Fibroblast of mammary gland (primary cell): ENCODE data around the gene CAMK2D.

Experiments used
- DNase-seq: peaks from one replicate; pipeline ENCODE4 v3.0.0-alpha.2; 2010; ENCODE audit warnings: low read depth
- H3K4me3 ChIP-seq: 2 replicates; pipeline ENCODE4 v1.5.1; 2011; ENCODE audit warnings: low read depth, mild to moderate bottlenecking, low read length, moderate library complexity; ENCODE audit not compliant: control insufficient read depth
- TF ChIP-seq, protein P1 (sequence below): conservative IDR thresholded peaks from 2 replicates; pipeline ENCODE4 v1.5.1; 2011; ENCODE audit warnings: low read depth, low read length, inconsistent platforms; ENCODE audit not compliant: control insufficient read depth, insufficient read depth

CAMK2D gene

GRCh38 chr4:113747949-113748348 lies 13.6 kb downstream of the CAMK2D start:
- TF ChIP-seq, protein P1, sequence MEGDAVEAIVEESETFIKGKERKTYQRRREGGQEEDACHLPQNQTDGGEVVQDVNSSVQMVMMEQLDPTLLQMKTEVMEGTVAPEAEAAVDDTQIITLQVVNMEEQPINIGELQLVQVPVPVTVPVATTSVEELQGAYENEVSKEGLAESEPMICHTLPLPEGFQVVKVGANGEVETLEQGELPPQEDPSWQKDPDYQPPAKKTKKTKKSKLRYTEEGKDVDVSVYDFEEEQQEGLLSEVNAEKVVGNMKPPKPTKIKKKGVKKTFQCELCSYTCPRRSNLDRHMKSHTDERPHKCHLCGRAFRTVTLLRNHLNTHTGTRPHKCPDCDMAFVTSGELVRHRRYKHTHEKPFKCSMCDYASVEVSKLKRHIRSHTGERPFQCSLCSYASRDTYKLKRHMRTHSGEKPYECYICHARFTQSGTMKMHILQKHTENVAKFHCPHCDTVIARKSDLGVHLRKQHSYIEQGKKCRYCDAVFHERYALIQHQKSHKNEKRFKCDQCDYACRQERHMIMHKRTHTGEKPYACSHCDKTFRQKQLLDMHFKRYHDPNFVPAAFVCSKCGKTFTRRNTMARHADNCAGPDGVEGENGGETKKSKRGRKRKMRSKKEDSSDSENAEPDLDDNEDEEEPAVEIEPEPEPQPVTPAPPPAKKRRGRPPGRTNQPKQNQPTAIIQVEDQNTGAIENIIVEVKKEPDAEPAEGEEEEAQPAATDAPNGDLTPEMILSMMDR, result no peak
- H3K4me3 ChIP-seq, result no peak overlapping the region
- no peak for DNase-seq

- no peak for DNase-seq
- no peak overlapping the region for H3K4me3 ChIP-seq
- TF ChIP-seq, protein P1, result no peak
Measured at GRCh38 chr4:113745711-113746110, 15.8 kb downstream of the CAMK2D start.

- no peak for DNase-seq
- H3K4me3 ChIP-seq, result no peak overlapping the region
- TF ChIP-seq, protein P1, result no peak
Measured at GRCh38 chr4:113744667-113745240, 16.8 kb downstream of the CAMK2D start.

- H3K4me3 ChIP-seq, result no peak overlapping the region
- DNase-seq, result no peak
- TF ChIP-seq, protein P1, result no peak
Measured at GRCh38 chr4:113743690-113744089, 17.8 kb downstream of the CAMK2D start.

DNA sequence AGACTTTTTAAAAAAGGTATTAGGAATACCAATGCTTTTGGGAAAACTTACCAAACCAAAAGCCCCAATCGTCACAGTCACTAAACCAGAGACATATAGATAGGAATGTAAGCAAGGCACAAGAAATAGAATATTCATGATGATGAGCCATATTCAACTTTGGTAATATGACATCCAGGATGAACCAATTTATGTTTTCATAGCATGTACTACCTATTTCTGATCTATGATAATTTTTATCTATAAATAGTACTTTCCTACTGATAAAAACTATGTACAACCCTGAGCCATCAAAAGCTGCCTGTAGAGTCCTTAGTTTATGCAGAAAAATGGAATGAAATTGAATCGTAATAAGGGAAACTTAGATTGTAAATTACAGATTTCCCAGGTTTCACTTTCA lies 18.9 kb downstream of the CAMK2D start:
- no peak for DNase-seq
- no peak overlapping the region for H3K4me3 ChIP-seq
- TF ChIP-seq, protein P1, result no peak

GRCh38 chr4:113741956-113742355 lies 19.6 kb downstream of the CAMK2D start:
- TF ChIP-seq, protein P1, result no peak
- H3K4me3 ChIP-seq, result no peak overlapping the region

More at GRCh38 chr4:113741956-113742355, 19.6 kb downstream of the CAMK2D start:
- DNase-seq, result no peak
